ENCODE data around the gene AGXT.

DNA sequence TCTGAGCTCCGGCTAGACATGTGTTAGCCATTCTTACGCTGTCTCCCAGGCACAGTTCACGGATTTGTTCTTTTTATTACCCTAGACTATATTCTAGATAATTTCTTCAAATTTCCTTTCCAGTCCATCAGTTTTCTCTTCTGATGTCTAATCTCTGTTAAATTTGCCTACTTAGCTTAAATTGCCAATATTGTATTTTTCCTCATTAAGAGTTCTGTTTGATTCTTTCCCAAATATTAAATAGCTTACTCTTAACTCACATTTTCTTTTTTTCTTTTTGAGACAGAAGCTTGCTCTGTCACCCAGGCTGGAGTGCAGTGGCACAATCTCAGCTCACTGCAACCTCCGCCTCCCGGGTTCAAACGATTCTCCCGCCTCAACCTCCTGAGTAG is 58.8 kb downstream of the AGXT start:
- TF ChIP-seq, protein P1, sequence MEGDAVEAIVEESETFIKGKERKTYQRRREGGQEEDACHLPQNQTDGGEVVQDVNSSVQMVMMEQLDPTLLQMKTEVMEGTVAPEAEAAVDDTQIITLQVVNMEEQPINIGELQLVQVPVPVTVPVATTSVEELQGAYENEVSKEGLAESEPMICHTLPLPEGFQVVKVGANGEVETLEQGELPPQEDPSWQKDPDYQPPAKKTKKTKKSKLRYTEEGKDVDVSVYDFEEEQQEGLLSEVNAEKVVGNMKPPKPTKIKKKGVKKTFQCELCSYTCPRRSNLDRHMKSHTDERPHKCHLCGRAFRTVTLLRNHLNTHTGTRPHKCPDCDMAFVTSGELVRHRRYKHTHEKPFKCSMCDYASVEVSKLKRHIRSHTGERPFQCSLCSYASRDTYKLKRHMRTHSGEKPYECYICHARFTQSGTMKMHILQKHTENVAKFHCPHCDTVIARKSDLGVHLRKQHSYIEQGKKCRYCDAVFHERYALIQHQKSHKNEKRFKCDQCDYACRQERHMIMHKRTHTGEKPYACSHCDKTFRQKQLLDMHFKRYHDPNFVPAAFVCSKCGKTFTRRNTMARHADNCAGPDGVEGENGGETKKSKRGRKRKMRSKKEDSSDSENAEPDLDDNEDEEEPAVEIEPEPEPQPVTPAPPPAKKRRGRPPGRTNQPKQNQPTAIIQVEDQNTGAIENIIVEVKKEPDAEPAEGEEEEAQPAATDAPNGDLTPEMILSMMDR (conservative IDR thresholded peaks at IDR 0.05; ENCODE audit: low read depth, low read length), result no peak
- TF ChIP-seq EZH2 (IDR thresholded peaks at IDR 0.05; ENCODE audit: borderline replicate concordance, low read depth, low read length, poor library complexity, severe bottlenecking), result no peak
